ENCODE results near the gene MYL12B.
"Not testable (repeated sequence)": the region's sequence is repeated elsewhere in the genome, so short reads cannot be mapped to it uniquely, and the experiment has no call there.

Gene MYL12B
- 316 to 488 reads per million in 2 donors for total RNA-seq

- peak; percentile 88 for DNase-seq
Measured at GRCh38 chr18:3261373-3262233, at the start of gene MYL12B. Gene MYL12B (plus strand): TSS chr18:3262133. CDS start chr18:3272899, 10,766 bp downstream.

GRCh38 chr18:3212657-3213056 lies 49.3 kb upstream of the MYL12B start:
- no peak for DNase-seq

- no peak for DNase-seq
Measured at GRCh38 chr18:3213300-3214059, 48.5 kb upstream of the MYL12B start.

- DNase-seq, result no peak
Measured at GRCh38 chr18:3214855-3215637, 46.9 kb upstream of the MYL12B start.

- DNase-seq, result no peak
Measured at GRCh38 chr18:3216987-3217386, 44.9 kb upstream of the MYL12B start.

- DNase-seq, result no peak
Measured at GRCh38 chr18:3217948-3218647, 43.8 kb upstream of the MYL12B start.

GRCh38 chr18:3218819-3219218 lies 43.1 kb upstream of the MYL12B start:
- DNase-seq, result no peak

GRCh38 chr18:3219241-3219630 lies 42.7 kb upstream of the MYL12B start:
- DNase-seq, result no peak

GRCh38 chr18:3219631-3220335 lies 42.1 kb upstream of the MYL12B start, which contains the start of gene MYOM1:
Gene MYOM1 (minus strand): TSS chr18:3219968. CDS start chr18:3215223, 4,745 bp downstream.
- DNase-seq, result no peak

- not testable (repeated sequence) for DNase-seq
Measured at GRCh38 chr18:3220868-3221267, 41.1 kb upstream of the MYL12B start.

GRCh38 chr18:3221496-3221895 lies 40.4 kb upstream of the MYL12B start:
- DNase-seq, result no peak

GRCh38 chr18:3223356-3223755 lies 38.6 kb upstream of the MYL12B start:
- no peak for DNase-seq

GRCh38 chr18:3224223-3224622 lies 37.7 kb upstream of the MYL12B start:
- no peak for DNase-seq

- no peak for DNase-seq
Measured at GRCh38 chr18:3225588-3225987, 36.3 kb upstream of the MYL12B start.

GRCh38 chr18:3226048-3226447 lies 35.9 kb upstream of the MYL12B start:
- DNase-seq, result no peak

GRCh38 chr18:3230401-3231334 lies 31.3 kb upstream of the MYL12B start:
- DNase-seq, result no peak

GRCh38 chr18:3233004-3233403 lies 28.9 kb upstream of the MYL12B start:
- no peak for DNase-seq

- DNase-seq, result no peak
Measured at GRCh38 chr18:3233433-3234168, 28.3 kb upstream of the MYL12B start.

GRCh38 chr18:3234457-3234856 lies 27.5 kb upstream of the MYL12B start:
- no peak for DNase-seq

- DNase-seq, result no peak
Measured at GRCh38 chr18:3235846-3236245, 26.1 kb upstream of the MYL12B start.
